Kidney glomerular epithelial cell (primary cell): ENCODE data around the gene DSP.

ENCODE experiments used
- DNase-seq: peaks from one replicate; lab custom pipeline; 2025; lab: John Stamatoyannopoulos, UW

DSP gene

DNA sequence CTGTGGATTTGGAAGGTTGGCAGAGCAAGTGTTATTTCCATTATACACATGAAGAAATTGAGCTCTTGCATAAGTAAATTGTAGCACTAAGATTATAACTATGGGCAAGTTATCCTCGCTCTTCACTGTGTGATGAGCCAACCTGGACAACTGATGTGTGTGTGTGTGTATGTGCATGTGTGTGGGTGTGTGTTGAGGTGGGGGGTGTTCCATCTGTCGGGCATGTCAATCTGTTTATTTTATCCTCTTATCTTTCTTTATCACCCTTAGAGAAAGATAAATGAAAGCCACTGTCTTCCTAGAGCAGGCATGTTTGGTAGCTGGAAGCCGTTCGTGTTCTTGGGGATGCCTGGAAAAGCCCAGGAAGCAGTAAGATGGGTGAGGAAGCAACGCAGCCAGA, 3.0 kb upstream of the DSP start:
- DNase-seq = no peak

DNA sequence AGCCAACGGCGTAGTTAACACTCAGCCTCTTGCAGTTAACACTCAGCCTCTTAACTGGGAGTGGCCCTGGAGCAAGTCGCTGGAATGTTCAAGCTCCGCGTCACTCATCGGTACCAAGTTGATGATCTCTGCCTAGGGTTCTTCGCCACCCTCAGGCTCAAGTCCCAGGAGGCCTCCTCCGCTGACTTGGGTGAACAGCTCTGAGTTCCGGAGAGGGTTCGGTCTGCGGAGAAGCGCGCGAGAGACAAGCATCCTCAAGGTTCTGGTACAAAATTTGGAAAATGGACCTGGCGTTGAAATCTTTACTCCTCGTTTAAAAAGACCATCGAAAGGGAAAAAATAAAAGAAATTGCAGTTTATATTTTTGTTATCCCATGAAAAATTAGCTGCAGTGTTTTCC, 876 bp upstream of the DSP start:
- DNase-seq = no peak

DNA sequence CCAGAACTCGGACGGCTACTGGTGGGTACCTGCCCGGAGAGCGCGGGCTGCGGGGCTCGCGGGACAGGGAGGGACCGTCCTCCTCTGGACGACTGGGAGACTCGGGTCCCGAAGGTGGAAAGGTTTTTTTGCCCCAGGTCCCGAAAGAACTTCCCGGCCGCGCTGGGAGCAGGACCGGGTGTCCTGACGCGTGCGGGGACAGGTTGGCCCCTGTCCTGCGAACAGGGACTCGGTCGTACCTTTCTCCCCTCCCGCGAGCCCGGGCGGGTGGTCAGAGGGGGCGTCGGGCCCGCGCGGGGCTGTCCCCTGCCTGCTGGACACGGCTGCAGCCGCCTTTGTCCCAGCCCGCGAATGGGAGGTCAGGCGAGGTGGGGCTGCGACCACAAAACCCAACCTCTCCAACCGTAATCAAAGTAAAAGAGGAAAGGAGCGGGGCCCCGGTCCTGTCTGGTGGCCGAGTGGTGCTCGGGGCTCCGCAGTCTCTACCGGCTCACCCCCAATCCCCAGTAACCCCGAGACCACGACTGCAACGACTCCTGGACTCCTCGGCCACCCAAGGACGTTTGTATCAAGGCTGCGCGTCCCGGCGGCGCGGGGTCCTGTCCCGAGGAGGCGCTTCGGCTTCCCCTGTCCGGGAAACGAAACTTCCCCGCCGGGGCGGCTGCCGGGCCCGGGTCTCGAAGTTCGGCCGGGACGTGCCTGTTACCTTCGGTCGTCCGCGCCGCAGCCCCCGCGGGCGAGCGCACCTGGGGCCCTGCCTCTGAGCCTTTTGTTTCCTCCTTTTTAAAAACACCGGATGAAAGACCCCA, 798 bp downstream of the DSP start:
- no peak for DNase-seq

DNA sequence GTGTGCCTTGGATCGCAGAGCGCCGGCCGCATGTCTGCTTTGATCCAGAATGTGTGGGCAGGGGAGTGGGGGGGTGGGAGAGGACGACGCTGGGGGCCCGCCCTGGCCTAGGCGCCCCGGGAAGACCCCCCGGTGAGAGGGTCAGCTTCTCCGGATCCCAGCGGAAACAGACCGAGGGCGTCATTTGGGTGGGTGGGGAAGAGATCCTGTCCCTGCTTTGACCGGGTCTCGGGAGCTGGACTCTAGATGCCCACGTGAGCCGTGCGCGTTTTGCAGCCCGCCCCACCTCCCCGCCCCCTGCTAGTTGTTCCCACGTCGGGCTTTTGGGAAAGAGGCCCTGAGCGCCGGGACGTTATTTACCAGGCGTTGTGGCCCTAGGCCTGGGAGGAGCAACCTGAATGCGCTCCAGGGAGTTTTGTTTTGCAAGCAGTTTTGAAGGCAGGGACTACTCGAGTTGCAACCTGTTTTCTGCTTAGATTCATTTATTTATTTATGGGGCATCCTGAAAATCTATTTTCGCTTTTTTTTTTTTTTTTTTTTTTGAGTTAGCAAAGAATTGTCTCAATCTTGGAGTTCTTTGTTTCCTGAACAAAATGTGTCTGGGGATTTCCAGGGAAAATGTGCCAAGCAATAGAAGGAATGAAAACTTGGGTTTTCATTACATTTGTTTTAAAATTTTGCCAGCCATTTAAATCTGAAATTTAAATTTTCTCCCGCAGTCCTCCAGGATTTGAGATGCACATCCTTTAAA, 1.6 kb downstream of the DSP start:
- peak; percentile 44 for DNase-seq

DNA sequence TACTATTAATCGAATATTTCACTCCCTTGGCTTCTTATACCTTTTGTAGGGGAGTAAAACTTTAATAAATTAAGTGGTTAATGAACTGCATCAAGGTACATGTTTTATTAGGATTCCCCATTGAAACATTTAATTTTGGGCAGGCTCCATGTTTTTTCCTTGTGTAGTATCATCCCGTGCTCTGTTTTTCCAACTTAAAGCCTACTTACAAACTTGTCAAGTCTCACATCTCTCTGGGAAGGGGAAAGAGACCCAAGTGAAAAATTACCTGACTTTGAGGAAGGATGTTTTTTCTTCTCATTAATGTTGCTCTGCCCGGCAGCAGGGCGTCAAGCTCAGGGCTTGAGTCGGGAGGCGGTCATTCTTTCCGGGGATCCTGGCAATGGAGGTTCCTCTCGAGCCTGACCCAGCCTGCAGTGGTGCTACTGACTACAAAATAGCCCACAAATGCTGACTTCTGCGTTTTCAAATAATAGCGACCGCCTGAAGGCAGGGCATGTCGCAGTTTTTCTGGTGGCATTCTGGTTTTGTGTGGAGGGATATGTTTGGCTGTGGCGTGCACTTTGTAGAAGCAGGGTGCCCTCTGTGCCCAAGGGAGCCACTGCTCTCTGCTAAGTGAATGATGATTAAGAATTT, 2.4 kb downstream of the DSP start:
- DNase-seq = no peak

DNA sequence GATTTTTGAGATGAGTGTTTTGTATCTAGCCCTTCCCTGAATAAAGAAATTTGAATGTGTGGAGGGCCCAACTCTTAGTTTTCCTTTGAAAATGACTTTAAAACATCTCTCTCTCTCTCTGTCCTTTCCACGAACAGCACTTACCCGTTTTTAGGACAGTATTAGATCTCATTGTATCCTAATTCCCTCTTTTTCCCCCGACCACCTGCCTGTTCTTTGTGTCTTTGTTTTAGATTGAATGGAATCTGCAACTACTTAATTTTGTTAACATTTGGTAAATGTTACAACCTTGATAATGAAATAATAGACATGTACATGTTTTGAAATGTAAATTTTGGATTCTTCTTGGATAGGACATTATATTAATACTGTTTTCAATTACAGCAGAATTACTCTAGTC, 3.1 kb downstream of the DSP start:
- no peak for DNase-seq

DNA sequence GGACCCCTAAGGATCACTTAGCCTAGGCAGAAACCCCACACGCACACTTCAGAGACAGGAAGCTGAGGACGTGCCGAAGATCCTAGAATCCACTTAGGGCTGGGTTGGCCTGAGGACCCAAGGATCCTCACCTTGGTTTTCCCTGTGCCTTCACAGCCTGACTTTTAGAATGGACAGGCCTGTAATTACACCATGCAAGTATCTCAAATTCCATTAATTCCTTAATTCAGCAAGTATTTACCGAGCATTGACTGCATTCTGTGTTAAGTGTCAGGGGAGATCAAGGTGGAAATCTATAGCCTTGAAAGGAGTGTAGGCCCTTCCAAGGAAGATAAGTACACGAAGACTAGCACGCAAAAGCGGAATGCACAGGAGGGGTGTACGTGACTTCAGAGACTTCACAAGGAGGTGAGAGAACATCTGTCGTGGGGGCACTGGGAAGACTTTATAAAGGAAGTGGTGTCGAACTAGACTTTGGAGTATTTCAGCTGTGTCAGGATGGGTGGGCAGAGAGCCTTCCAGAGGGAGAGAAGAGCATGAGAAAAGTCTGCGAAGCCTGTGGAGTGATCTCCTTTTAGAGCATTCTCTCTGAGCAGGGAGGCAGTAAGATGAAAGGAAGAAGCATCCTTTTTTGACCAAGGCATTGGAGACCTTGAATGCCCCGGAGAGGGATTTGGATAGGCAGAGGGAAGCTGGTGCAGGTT, 4.0 kb downstream of the DSP start:
- no peak for DNase-seq

DNA sequence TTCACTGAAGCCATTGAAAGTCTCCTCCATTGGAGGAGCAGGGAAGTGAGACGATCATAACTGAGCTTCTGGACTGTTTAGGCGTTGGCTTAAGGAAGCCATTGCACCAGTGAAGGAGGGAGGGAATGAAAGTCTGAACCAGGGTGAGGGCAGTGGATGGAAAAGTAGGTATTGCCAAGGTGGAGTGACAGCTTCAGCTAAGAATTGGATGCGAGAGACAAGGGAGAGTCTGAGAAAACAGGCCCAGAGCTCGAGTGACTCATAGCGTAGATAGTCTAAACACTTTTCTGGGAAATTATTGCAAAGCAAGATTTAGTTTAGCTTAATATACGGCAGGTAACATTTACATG, 4.5 kb downstream of the DSP start:
- DNase-seq = no peak

DNA sequence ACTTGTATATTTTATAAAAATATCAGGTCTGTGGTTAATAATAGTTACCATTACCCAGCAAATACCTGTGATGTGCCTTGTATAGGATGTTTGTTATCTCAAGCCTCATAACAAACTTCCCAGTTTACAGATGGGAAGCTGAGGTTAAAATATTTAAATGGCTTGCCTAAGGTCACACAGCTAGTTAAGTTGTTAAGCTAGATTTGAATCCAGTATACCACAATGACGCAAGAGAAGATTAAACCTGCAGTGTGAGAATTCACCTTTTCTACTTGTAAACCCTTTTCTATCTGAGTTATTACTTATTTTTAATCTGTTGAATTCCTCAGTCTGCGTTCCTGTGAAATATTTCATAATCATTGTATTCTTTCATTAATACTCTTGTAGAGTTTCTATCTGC, 4.9 kb downstream of the DSP start:
- DNase-seq = no peak

DNA sequence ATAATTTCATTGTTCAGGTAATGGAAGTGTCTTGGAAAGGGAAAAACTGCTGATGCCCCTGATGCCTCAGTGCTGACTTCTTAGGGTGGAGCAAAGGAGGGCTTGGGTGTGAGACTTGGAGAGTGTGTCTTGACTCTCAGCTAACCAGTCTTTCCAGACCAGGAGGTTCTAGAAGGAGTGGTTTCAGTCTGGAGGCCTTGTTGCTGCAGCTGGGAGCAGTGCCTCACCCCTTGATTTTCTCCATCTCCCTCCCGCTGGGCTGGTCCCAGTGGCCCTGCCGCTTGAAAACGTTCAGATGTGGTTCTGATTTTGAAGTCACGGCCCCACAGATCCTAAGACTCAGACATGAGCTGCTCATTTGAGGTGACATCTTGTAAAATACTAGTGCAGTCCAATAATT, 5.4 kb downstream of the DSP start:
- DNase-seq = no peak

DNA sequence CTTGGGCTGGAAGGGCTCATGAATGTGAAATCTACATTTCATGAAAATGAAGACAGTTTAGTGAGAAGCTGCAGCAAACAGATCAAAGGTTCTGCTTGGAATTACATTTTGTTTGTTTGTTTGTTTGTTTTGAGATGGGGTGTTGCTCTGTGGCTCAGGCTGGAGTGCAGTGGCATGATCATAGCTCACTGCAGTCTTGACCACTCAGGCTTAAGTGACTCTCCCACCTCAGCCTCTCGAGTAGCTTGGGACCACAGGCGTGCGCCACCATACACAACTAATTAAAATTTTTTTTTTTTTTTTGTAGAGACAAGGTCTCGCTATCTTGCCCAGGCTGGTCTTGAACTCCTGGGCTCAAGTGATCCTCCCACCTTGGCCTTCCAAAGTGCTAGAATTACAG, 5.8 kb downstream of the DSP start:
- no peak for DNase-seq

DNA sequence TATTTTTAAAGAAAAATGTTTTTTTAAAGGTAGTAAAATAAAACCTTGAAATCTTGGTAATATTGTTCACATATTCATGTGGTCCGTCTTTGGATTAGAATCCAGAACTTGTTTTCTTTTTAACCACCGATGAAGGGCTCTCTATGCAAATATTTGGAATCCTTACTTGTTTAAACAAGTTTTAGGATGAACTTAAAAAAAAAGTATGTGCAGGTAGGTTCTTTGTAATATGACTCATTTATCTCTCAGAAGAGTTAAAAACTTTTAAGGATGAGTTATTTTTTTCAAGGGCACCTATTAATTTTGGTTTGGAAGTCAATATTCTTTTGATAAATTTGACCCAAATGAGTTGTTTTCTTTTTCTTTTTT, 8.9 kb downstream of the DSP start:
- no peak for DNase-seq

DNA sequence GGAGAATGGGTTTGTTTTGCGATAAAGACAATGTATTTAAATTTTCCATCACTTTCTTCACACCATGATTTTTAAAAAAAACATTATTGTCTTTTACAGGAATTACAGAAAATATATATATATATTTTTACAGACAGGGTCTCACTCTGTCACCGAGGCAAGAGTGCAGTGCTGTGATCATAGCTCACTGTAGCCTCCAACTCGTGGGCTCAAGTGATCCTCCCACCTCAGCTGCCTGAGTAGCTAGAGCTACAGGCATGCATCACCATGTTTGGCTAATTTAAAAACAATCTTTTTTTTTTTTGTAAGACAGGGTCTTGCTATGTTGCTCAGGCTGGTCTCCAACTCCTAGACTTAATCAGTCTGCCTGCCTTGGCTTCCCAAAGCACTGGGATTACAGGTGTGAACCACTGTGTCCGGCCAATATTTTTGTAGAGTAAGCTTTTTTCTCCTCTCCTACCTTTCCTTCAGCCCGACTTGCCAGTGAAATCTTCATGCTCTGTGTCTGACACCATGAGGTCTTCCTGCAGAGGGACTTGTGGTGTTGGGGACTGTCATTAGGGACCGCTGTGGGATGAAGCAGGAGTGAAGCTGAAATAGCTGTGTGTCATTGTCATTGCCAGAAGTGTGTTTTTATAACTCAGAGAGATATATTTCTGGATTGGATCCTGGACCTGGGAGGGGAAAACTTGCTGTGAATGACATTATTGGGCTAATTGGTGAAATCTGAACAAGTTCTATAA, 13.2 kb downstream of the DSP start:
- no peak for DNase-seq

DNA sequence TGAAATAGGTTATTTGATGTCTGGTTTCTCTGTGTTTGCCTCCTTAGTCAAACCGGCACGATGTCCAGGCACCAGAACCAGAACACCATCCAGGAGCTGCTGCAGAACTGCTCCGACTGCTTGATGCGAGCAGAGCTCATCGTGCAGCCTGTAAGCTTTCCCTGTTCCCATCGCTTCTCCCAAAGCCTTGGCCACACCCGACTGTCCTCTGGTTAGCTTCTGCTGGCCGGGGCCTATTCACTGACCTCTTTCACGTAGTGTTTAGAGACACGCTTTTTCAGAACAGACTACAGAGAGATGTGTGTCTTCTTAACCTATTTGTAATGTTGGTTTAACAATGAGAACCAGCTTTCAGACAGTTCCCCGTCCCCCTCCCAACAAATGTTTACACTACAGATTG, 14.2 kb downstream of the DSP start:
- DNase-seq = no peak

DNA sequence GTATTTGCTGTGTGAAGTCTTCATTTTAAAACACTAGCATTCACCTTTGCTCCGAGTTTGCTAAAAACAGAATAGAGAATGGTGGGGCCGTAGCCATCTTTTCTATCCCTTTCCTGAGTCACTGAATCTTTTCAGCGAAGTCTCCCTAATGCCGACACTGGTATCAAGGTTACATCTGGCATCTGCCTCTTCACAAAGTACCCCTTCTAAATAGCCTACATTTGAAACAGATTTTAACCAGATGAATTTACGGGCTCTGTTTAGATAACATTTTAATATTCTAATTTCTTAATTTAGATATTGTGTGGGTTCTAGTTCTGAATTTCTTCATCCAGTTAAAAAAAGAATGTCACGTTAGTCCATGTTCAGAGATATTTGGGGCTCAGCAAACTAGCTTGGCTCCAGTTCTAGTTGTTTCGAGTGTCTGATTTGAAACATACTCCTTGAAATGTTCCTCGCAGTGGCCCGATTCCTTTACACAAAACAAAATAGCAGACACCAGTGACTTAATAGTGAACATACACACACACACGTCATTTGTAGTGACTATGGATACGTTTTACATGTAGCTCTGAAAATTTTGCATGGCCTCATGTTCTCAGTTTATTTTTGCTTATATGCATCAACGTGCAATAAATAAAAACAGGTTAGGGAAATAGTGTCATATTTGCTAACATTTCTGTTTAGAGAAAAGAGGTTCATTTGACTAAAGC, 15.1 kb downstream of the DSP start:
- DNase-seq = no peak

DNA sequence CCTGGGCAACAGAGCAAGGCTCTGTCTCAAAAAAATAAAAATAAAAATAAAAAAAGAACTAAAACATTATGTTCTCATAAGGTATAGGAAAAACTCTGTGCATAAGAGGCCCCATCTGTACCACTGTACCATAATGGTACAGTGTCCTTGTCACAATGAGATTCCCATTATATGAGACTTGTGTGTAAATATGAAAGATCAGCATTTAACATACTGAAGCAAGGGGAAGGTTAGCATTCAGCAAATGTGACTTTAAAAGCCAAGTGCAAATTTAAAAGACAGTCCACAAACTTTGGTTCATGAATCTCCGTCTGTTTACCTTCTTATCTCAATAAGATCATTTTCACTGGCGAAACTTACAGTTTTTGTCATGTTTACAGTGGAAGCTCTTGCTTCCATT, 16.2 kb downstream of the DSP start:
- DNase-seq = no peak

DNA sequence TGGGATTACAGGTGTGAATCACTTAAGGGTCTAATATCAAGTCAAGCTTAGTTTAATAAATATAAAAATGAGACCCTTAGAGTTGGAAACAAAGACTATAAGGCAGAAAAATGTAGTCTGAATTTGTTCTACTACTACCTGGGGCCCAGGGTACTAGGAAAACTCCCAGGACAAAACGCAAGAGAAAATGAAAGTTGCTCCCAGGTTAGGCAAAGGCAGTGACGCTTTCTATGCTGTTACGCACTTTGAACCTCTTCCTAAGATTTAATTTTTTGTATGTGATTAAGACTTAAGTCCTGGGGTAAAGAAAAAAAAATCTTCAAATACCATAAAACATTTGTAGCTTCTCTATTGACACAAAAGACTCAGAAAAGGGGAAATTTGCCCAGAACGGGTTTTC, 17.3 kb downstream of the DSP start:
- DNase-seq = no peak

DNA sequence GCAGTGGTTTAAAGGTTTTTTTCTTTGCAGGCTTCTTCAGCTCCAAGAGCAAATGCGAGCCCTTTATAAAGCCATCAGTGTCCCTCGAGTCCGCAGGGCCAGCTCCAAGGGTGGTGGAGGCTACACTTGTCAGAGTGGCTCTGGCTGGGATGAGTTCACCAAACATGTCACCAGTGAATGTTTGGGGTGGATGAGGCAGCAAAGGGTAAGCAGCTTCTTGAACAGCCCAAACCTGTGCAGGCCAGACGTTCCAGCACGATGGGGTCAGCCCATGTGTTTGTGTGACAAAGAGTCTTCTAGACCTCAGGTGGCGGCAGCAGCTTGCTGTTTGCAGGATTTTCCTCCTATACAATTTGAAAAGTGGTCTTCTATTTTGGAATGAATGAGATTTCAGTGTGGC, 17.7 kb downstream of the DSP start:
- DNase-seq = no peak

DNA sequence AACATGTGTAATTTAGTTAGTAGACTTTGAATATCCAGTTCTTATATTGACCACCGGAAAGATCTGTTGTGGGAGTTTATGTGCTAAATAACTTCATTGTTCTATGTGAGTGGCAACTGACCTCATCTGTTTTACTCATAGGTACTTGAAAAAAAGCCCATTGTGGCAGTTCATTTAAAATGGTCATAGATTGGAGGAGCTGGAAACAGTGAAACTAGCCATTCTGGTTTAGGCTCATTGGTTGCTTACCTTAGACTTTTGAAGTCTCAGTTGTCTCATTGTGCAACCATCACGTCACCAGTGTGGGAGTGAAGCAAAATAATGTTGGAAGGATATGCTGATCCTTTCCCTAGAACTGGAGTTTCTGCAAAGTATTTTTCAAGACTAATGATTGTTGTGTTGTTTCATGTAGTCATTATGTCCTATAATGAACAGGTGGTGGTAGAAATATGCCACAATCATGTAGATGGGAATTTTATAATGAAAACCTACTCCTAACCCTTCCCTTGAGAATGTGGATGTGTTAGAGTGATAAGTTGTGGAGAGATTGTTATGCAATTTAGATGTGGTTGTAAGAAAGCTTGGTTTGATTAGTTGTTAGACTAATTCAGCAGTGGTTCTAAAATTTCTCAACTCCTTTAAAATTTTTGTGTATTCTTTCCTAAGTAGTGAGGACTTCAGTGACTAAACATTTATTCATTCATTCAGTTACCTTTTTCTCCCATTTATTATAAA, 18.3 kb downstream of the DSP start:
- no peak for DNase-seq

DNA sequence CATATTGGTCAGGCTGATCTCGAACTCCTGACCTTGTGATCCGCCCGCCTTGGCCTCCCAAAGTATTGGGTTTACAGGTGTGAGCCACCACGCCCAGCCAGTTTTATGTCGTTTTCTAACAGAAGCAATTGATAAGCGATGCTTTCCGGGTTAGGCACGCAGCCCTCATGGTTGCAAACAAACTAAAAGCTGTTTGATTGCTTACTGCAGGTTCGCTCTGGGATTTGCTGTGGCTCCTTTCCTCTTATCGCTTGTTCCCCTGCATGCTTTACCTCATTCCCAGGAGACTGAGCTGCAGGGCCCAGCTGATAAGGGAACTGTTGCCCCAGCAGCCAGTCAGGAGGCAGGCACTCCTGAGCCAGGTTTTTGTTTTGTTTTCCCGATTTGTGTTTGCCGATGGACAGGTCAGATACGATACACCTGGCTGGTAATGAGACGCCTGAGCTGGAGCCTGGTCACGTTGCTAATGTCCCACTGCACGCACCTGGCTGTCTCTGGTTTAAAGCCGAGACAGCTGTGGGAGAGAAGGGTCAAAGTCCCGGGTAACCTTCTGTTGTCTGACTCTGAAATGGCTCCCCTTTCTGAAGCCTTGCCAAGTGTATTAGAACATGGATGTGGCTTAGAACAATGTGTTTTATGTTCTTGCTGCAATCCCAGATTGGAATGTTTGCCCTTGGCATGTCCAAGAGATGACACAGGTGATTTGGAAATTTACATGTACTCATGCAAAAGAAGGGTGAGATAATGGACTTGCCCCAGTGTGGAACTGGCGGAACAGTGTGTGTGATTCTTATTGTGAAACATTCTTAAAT, 19.9 kb downstream of the DSP start:
- DNase-seq = no peak
